Measurements from ENCODE around the gene SAFB. TPM values are rescaled to one million over a fixed set of nuclear protein-coding genes. Genes with fewer than 3 reads are reported as not detected.

Gene SAFB
- 100 to 1,000 TPM in 2 of 4 donors, 10 to 100 TPM in 2; 65.5 to 135 (median 86.4) TPM for total RNA-seq

GRCh38 chr19:5622465-5623396, at the start of gene SAFB, which contains the start of gene SAFB2:
TSS of gene SAFB (plus strand) at chr19:5623083. CDS start at chr19:5623206, 123 bp downstream.
TSS of gene SAFB2 (minus strand) at chr19:5622776. CDS start at chr19:5622715, 61 bp downstream.
- TF ChIP-seq CTCF (IDR thresholded peaks at IDR 0.05; ENCODE audit: low read depth) = no peak

- no peak for TF ChIP-seq CTCF (IDR thresholded peaks at IDR 0.05; ENCODE audit: low read depth)
Observed at GRCh38 chr19:5575590-5575989, 47.3 kb upstream of the SAFB start.

GRCh38 chr19:5578097-5578846, 44.6 kb upstream of the SAFB start:
- no peak for TF ChIP-seq CTCF (IDR thresholded peaks at IDR 0.05; ENCODE audit: low read depth)

GRCh38 chr19:5579286-5579685, 43.6 kb upstream of the SAFB start:
- no peak for TF ChIP-seq CTCF (IDR thresholded peaks at IDR 0.05; ENCODE audit: low read depth)

GRCh38 chr19:5579697-5580096, 43.2 kb upstream of the SAFB start:
- no peak for TF ChIP-seq CTCF (IDR thresholded peaks at IDR 0.05; ENCODE audit: low read depth)

- TF ChIP-seq CTCF (IDR thresholded peaks at IDR 0.05; ENCODE audit: low read depth) = no peak
Observed at GRCh38 chr19:5580161-5580571, 42.7 kb upstream of the SAFB start.

Data from subcutaneous adipose tissue (tissue), 4 donors.